Activated naive CD8-positive, alpha-beta T cell treated with anti-CD3 and anti-CD28 coated beads, Interleukin-2, amount 10 ng/mL, durations not matched to agents 7 days and 5 days (primary cell): ENCODE measurements around the gene BAD. TPM values are rescaled to one million over a fixed set of nuclear protein-coding genes. Genes with fewer than 3 reads are reported as not detected.

Source experiments
- ATAC-seq: fragments of 150-1000 bp; cut with Tn5 transposase; one replicate; pipeline ENCODE4 v1.10.0; 2021; ENCODE audit warnings: low read depth, moderate library complexity
- POLR2A ChIA-PET: fragments of 350-600 bp; sonication (Branson Sonifier 250); formaldehyde crosslinking; loops from one replicate; lab custom pipeline; 2021; ENCODE audit warnings: antibody characterized with exemption; lab: Charles Lee
- DNase-seq: peaks from one replicate; pipeline ENCODE4 v3.0.0; 2021
- H3K27ac Mint-ChIP-seq: one replicate; pipeline ENCODE4 v1.8.0; 2022; ENCODE audit warnings: mild to moderate bottlenecking, mixed read lengths
- H3K27me3 Mint-ChIP-seq: one replicate; pipeline ENCODE4 v1.8.0; 2022; ENCODE audit warnings: mild to moderate bottlenecking, moderate library complexity, mixed read lengths
- H3K36me3 Mint-ChIP-seq: one replicate; pipeline ENCODE4 v1.8.0; 2021; ENCODE audit warnings: mild to moderate bottlenecking, mixed read lengths
- H3K4me1 Mint-ChIP-seq: one replicate; pipeline ENCODE4 v1.8.0; 2021; ENCODE audit warnings: mixed read lengths
- H3K4me3 Mint-ChIP-seq: one replicate; pipeline ENCODE4 v1.8.0; 2022; ENCODE audit warnings: mild to moderate bottlenecking, moderate library complexity, mixed read lengths
- H3K9me3 Mint-ChIP-seq: one replicate; pipeline ENCODE4 v1.8.0; 2021; ENCODE audit warnings: mixed read lengths
- total RNA-seq, 2 experiments: library from RNA; stranded (reverse); gene quantifications; one replicate each; pipeline ENCODE4 v1.2.3, GENCODE V29; 2021

BAD gene
- total RNA-seq, 2 experiments from 2014 or later = 32.9 to 35.8 TPM

GRCh38 chr11:64269540-64270220, 14.8 kb downstream of the BAD start:
- POLR2A ChIA-PET = interaction anchor here (1.0 to 6.0 kb wide), 16 partner anchors 9 to 83 kb away, joined by 3 to 94 read pairs (median 13); partner anchors contain the start of genes BAD, ESRRA, FERMT3 and FKBP2
- peak; percentile 69 for ATAC-seq
- no peaks in the 10 kb centered on the region for H3K27me3 Mint-ChIP-seq

GRCh38 chr11:64268893-64269539, 15.4 kb downstream of the BAD start:
- POLR2A ChIA-PET = interaction anchor here (0.6 to 6.0 kb wide), 15 partner anchors 8 to 86 kb away, joined by 3 to 94 read pairs (median 13); partner anchors contain the start of genes BAD, ESRRA, FERMT3 and FKBP2
- peaks cover 6% of the 10 kb centered on the region for H3K36me3 Mint-ChIP-seq
- peak overlapping the region; percentile 96 for H3K4me3 Mint-ChIP-seq
- H3K27me3 Mint-ChIP-seq = no peaks in the 10 kb centered on the region
- ATAC-seq = peak; percentile 23
- H3K27ac Mint-ChIP-seq = peak overlapping the region; percentile 96
- no peaks in the 10 kb centered on the region for H3K9me3 Mint-ChIP-seq
- peak; percentile 74 for DNase-seq
- peaks cover 23% of the 10 kb centered on the region for H3K4me1 Mint-ChIP-seq

More at GRCh38 chr11:64269540-64270220, 14.8 kb downstream of the BAD start:
- Mint-ChIP-seq H3K4me3 (peak overlapping the region; percentile 96), H3K36me3 (peaks cover 6% of the 10 kb centered on the region), H3K9me3 (no peaks in the 10 kb centered on the region), H3K4me1 (peaks cover 23% of the 10 kb centered on the region), H3K27ac (peak overlapping the region; percentile 96)
- DNase-seq = peak; percentile 99

GRCh38 chr11:64268025-64268892, 16.2 kb downstream of the BAD start:
- H3K4me3 Mint-ChIP-seq = peak overlapping the region; percentile 96

GRCh38 chr11:64267207-64267945, 17.1 kb downstream of the BAD start:
- Mint-ChIP-seq H3K36me3 (peaks cover 8% of the 10 kb centered on the region), H3K27me3 (no peaks in the 10 kb centered on the region), H3K27ac (peak overlapping the region; percentile 96), H3K4me1 (peaks cover 25% of the 10 kb centered on the region), H3K9me3 (no peaks in the 10 kb centered on the region), H3K4me3 (peak overlapping the region; percentile 96)
- POLR2A ChIA-PET = interaction anchor here (1.0 to 6.0 kb wide), 6 partner anchors 12 to 61 kb away, joined by 3 to 94 read pairs (median 48); partner anchors contain the start of genes BAD, FERMT3, GPR137 and PLCB3
- ATAC-seq = no peak
- DNase-seq = no peak

More at GRCh38 chr11:64268025-64268892, 16.2 kb downstream of the BAD start:
- Mint-ChIP-seq H3K9me3 (no peaks in the 10 kb centered on the region), H3K27me3 (no peaks in the 10 kb centered on the region), H3K27ac (peak overlapping the region; percentile 96), H3K4me1 (peaks cover 23% of the 10 kb centered on the region), H3K36me3 (peaks cover 6% of the 10 kb centered on the region)
- ATAC-seq = no peak
- POLR2A ChIA-PET = interaction anchor here (0.6 to 6.0 kb wide), 15 partner anchors 10 to 86 kb away, joined by 3 to 94 read pairs (median 13); partner anchors contain the start of genes BAD, ESRRA, FERMT3 and FKBP2
- DNase-seq = no peak

- no peak for ATAC-seq
- DNase-seq = no peak
- H3K4me1 Mint-ChIP-seq = peaks cover 21% of the 10 kb centered on the region
- H3K27ac Mint-ChIP-seq = no peak overlapping the region
- no peak overlapping the region for H3K4me3 Mint-ChIP-seq
- POLR2A ChIA-PET = no interaction called here
- H3K9me3 Mint-ChIP-seq = no peaks in the 10 kb centered on the region
- no peaks in the 10 kb centered on the region for H3K27me3 Mint-ChIP-seq
- peaks cover 10% of the 10 kb centered on the region for H3K36me3 Mint-ChIP-seq
These were observed 18.1 kb downstream of the BAD start for GRCh38 chr11:64266339-64266738.

GRCh38 chr11:64265176-64266160, 19.0 kb downstream of the BAD start:
- Mint-ChIP-seq H3K9me3 (no peaks in the 10 kb centered on the region), H3K27me3 (no peaks in the 10 kb centered on the region), H3K4me1 (peaks cover 19% of the 10 kb centered on the region), H3K4me3 (no peak overlapping the region), H3K27ac (peak overlapping the region; percentile 48), H3K36me3 (peaks cover 10% of the 10 kb centered on the region)
- DNase-seq (no peak), ATAC-seq (no peak)
- POLR2A ChIA-PET = interaction anchor here (0.8 to 1.5 kb wide), 2 partner anchors 14 to 24 kb away, joined by 3 to 5 read pairs; partner anchors contain the start of genes FKBP2 and PLCB3

GRCh38 chr11:64264371-64264852, 20.1 kb downstream of the BAD start:
- Mint-ChIP-seq H3K4me1 (peaks cover 19% of the 10 kb centered on the region), H3K9me3 (no peaks in the 10 kb centered on the region), H3K36me3 (peaks cover 19% of the 10 kb centered on the region), H3K27me3 (no peaks in the 10 kb centered on the region), H3K27ac (no peak overlapping the region), H3K4me3 (no peak overlapping the region)
- DNase-seq (no peak), ATAC-seq (no peak)
- POLR2A ChIA-PET = interaction anchor here (0.6 to 1.5 kb wide), 3 partner anchors 13 to 23 kb away, joined by 3 to 7 read pairs (median 5); partner anchors contain the start of genes FKBP2 and PLCB3

- no peak for ATAC-seq
- no peak for DNase-seq
- no peaks in the 10 kb centered on the region for H3K27me3 Mint-ChIP-seq
- no peak overlapping the region for H3K27ac Mint-ChIP-seq
- POLR2A ChIA-PET = no interaction called here
- no peaks in the 10 kb centered on the region for H3K9me3 Mint-ChIP-seq
- no peak overlapping the region for H3K4me3 Mint-ChIP-seq
- H3K36me3 Mint-ChIP-seq = peaks cover 19% of the 10 kb centered on the region
- peaks cover 18% of the 10 kb centered on the region for H3K4me1 Mint-ChIP-seq
These were observed 20.5 kb downstream of the BAD start for GRCh38 chr11:64263947-64264317.

- H3K4me3 Mint-ChIP-seq = no peak overlapping the region
- POLR2A ChIA-PET = no interaction called here
- H3K9me3 Mint-ChIP-seq = no peaks in the 10 kb centered on the region
- peaks cover 18% of the 10 kb centered on the region for H3K36me3 Mint-ChIP-seq
- H3K27ac Mint-ChIP-seq = no peak overlapping the region
- H3K4me1 Mint-ChIP-seq = peaks cover 15% of the 10 kb centered on the region
- DNase-seq (no peak), ATAC-seq (no peak)
- no peaks in the 10 kb centered on the region for H3K27me3 Mint-ChIP-seq
These were observed 21.2 kb downstream of the BAD start for GRCh38 chr11:64263021-64263946.

GRCh38 chr11:64262271-64263002, 22.0 kb downstream of the BAD start:
- ATAC-seq (no peak), DNase-seq (no peak)
- Mint-ChIP-seq H3K27me3 (no peaks in the 10 kb centered on the region), H3K27ac (no peak overlapping the region), H3K36me3 (peaks cover 16% of the 10 kb centered on the region), H3K4me3 (no peak overlapping the region), H3K9me3 (no peaks in the 10 kb centered on the region), H3K4me1 (peaks cover 7% of the 10 kb centered on the region)
- POLR2A ChIA-PET = no interaction called here
